ENCODE measurements around the gene RBM26.

The RBM26 gene

GRCh38 chr13:79405831-79406596, at the start of gene RBM26:
RBM26 (minus strand) TSS chr13:79406255; CDS start chr13:79405774, 481 bp downstream.
- peak; percentile 94 for DNase-seq

GRCh38 chr13:79455331-79455730, 49.3 kb upstream of the RBM26 start:
- no peak for DNase-seq

GRCh38 chr13:79452239-79452913, 46.3 kb upstream of the RBM26 start:
- DNase-seq: no peak

GRCh38 chr13:79451500-79451962, 45.5 kb upstream of the RBM26 start:
- peak; percentile 91 to 93 for DNase-seq

GRCh38 chr13:79450110-79450509, 44.1 kb upstream of the RBM26 start:
- peak; percentile 38 to 45 for DNase-seq

GRCh38 chr13:79448413-79448812, 42.4 kb upstream of the RBM26 start:
- no peak for DNase-seq

GRCh38 chr13:79447741-79448140, 41.7 kb upstream of the RBM26 start:
- no peak for DNase-seq

GRCh38 chr13:79447141-79447540, 41.1 kb upstream of the RBM26 start:
- DNase-seq: no peak

GRCh38 chr13:79445968-79446645, 40.1 kb upstream of the RBM26 start:
- DNase-seq: peak in 1 of 2 donors; percentile 24

- DNase-seq: no peak
These were observed 36.7 kb upstream of the RBM26 start for GRCh38 chr13:79442706-79443105.

- no peak for DNase-seq
These were observed 36.2 kb upstream of the RBM26 start for GRCh38 chr13:79442221-79442620.

- DNase-seq: no peak
These were observed 35.0 kb upstream of the RBM26 start for GRCh38 chr13:79440958-79441528.

- DNase-seq: no peak
These were observed 33.2 kb upstream of the RBM26 start for GRCh38 chr13:79439275-79439674.

- DNase-seq: no peak
These were observed 29.5 kb upstream of the RBM26 start for GRCh38 chr13:79435561-79435990.

- DNase-seq: no peak
These were observed 28.5 kb upstream of the RBM26 start for GRCh38 chr13:79434556-79434955.

GRCh38 chr13:79432992-79433391, 26.9 kb upstream of the RBM26 start:
- DNase-seq: no peak

GRCh38 chr13:79432086-79432485, 26.0 kb upstream of the RBM26 start:
- DNase-seq: no peak

- DNase-seq: no peak
These were observed 23.3 kb upstream of the RBM26 start for GRCh38 chr13:79429309-79429708.

GRCh38 chr13:79427883-79428282, 21.8 kb upstream of the RBM26 start:
- no peak for DNase-seq

GRCh38 chr13:79427265-79427664, 21.2 kb upstream of the RBM26 start:
- DNase-seq: no peak

GRCh38 chr13:79423801-79424642, 18.0 kb upstream of the RBM26 start:
- DNase-seq: no peak

GRCh38 chr13:79423340-79423739, 17.3 kb upstream of the RBM26 start:
- DNase-seq: no peak
